Thoracic aorta endothelial cell (primary cell): Measurements from ENCODE around the gene OR2J3. TPM values are rescaled to one million over a fixed set of nuclear protein-coding genes. Genes with fewer than 3 reads are reported as not detected.

Source experiments
- total RNA-seq: library from RNA; depleted of rRNA; stranded (reverse); fragments of >200 nt; gene quantifications from 2 replicates; pipeline ENCODE4 v1.2.3, GENCODE V29; 2012

Gene OR2J3
- not detected in 2 replicates for total RNA-seq

DNA sequence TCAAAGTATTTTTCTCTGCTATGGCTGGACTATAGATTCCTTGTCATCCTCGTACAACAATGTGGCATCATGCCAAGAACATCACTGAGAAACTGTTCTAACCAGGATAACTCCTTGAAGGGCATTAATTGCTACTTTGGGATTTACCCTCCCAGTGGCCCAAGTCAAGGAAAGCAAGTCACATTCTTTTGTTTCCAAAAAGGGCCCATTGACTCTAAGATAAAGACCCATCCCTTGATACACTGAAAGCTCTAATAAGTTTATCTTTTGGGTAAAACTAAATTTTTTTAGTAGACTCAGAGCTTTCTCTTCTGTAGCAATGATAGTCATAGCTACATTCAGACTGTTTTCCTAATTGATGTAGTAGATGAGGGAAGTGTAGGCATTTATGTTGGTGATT lies at the start of gene OR2J3:
TSS of gene OR2J3 (plus strand) at position 301 of the 400 bp plus-strand sequence. CDS start 3,833 bp downstream, outside the sequence.

DNA sequence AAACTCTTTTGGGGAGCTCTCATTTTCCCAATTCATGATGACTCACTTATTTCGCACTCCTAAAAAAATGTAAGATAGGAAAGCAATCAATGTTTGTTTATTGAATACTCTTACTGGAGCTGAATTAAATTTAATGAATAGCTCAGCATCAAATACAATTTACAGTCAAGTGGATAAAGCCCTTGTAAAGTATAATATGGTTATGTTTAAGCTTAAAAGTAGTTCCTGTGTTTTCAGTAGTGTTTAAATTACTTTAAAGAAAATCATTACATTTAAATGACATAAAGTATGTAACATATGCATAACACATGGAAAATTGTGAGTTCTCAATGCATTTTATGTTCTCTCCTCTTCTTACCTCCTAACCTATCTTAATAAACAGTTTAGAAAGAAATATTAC lies 20.6 kb upstream of the OR2J3 start, which contains the start of gene OR2B3:
TSS of gene OR2B3 (minus strand) at position 101 of the 400 bp plus-strand sequence. CDS start at position 36, 65 bp downstream.

DNA sequence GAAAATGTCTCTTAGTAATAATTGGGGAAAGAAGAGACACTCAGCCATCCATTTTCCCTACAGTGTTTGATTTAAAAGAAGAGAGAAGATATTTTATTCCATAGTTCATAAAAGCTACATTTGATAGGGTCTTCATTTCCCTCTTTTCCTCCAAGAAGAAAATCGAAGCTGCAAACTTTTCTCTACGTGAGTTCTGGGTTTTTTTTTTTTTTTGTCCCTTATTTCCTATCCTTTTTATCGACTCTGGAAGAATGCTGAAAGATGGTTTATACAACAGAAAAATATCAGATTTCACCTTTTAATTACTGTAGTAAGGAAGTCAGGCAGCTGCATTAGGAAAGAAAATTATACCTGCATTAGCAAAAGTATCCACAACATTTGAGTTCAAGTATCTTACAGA lies 8.7 kb upstream of the OR2J3 start, which contains the start of gene OR2J1:
TSS of gene OR2J1 (plus strand) at position 301 of the 400 bp plus-strand sequence. CDS start 1,453 bp downstream, outside the sequence.

Other genes starting within 250 kb of the OR2J3 start
- gene TRIM27, start 184.1 kb upstream of the OR2J3 start, total RNA-seq, result 76.2 and 78.7 TPM in 2 replicates
- gene ZNF311, start 102.7 kb upstream of the OR2J3 start, total RNA-seq, result 0.50 and 0.66 TPM in 2 replicates
- not detected in 2 replicates for gene OR2W1, start 62.9 kb upstream of the OR2J3 start, total RNA-seq
- not detected in 2 replicates for gene OR2B3, start 20.7 kb upstream of the OR2J3 start, total RNA-seq
- not detected in 2 replicates for gene OR2J1, start 8.6 kb upstream of the OR2J3 start, total RNA-seq
- gene OR2J2, start 62.8 kb downstream of the OR2J3 start, total RNA-seq, result not detected in 2 replicates
- not detected in 2 replicates for gene OR14J1, start 193.6 kb downstream of the OR2J3 start, total RNA-seq